Upper lobe of left lung (tissue), 4 donors: ENCODE results near the gene GPR68.

ENCODE experiments used
- POLR2AphosphoS5 ChIP-seq, 2 donors: sonication (generic); formaldehyde crosslinking; IDR thresholded peaks; one replicate each; pipeline ENCODE4 v1.5.1; 2017; ENCODE audit warnings: antibody characterized with exemption in 2 of 2
- TF ChIP-seq, protein P1 (sequence below), 6 experiments: fragments of 450-650 bp in 4 of 6; fragments of 200-600 bp in 2 of 6; sonication (generic) in 2 of 6; IDR thresholded peaks; one replicate each; pipeline ENCODE4 v1.5.1; 2016 to 2019; ENCODE audit warnings: antibody characterized with exemption in 6 of 6

DNA sequence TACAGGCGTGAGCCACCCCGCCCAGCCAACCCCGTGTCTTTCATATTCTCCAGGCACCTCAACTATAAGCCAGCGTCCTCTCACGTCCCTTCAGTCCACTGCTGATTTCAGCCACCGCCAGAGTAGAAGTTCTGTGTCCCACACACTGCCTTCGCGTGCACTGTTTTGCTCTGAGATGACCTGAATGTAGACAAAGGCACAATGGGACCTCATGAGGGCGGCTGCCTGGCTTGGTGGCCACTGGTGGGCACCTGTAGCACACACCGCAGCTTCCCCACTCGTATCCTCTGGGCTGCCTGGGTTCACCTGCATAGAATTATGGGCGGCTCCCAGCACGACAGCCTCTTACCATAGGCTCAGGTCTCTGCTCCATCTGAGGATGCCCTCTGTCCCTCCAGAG is 57.2 kb downstream of the GPR68 start:
- TF ChIP-seq POLR2AphosphoS5 (IDR thresholded peaks at IDR 0.05), result no peak
- TF ChIP-seq, protein P1, sequence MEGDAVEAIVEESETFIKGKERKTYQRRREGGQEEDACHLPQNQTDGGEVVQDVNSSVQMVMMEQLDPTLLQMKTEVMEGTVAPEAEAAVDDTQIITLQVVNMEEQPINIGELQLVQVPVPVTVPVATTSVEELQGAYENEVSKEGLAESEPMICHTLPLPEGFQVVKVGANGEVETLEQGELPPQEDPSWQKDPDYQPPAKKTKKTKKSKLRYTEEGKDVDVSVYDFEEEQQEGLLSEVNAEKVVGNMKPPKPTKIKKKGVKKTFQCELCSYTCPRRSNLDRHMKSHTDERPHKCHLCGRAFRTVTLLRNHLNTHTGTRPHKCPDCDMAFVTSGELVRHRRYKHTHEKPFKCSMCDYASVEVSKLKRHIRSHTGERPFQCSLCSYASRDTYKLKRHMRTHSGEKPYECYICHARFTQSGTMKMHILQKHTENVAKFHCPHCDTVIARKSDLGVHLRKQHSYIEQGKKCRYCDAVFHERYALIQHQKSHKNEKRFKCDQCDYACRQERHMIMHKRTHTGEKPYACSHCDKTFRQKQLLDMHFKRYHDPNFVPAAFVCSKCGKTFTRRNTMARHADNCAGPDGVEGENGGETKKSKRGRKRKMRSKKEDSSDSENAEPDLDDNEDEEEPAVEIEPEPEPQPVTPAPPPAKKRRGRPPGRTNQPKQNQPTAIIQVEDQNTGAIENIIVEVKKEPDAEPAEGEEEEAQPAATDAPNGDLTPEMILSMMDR (IDR thresholded peaks at IDR 0.05), result no peak
